Lower leg skin (tissue), 3 donors: Measurements from ENCODE around the gene SNX30.

Experiments used
- CTCF ChIP-seq, 3 donors: fragments of 450-650 bp; IDR thresholded peaks; one replicate each; pipeline ENCODE4 v1.5.1; 2016; ENCODE audit warnings: antibody characterized with exemption in 3 of 3, mild to moderate bottlenecking in 3 of 3, moderate library complexity in 2 of 3
- POLR2A ChIP-seq, 2 donors: fragments of 450-650 bp; IDR thresholded peaks; one replicate each; pipeline ENCODE4 v1.6.1; 2016 to 2017; ENCODE audit warnings: antibody characterized with exemption in 2 of 2, mild to moderate bottlenecking in 1 of 2, moderate library complexity in 1 of 2

- no peak for TF ChIP-seq POLR2A (IDR thresholded peaks at IDR 0.05)
- no peak for TF ChIP-seq CTCF (IDR thresholded peaks at IDR 0.05)
Observed at GRCh38 chr9:112755675-112756074, 5.1 kb downstream of the SNX30 start.
